ENCODE data around the gene IVD. TPM values are rescaled to one million over a fixed set of nuclear protein-coding genes. Genes with fewer than 3 reads are reported as not detected.

The IVD gene
- total RNA-seq, result 10 to 100 TPM; 39.6 to 93.9 (median 61.6) TPM
- polyA plus RNA-seq, result 10 to 100 TPM; 25.1 to 44.4 (median 35.1) TPM
- long read RNA-seq, donor 1, partial matches to known transcripts, result 16 of 18 reads
- long read RNA-seq, donor 1, other reads (novel, unspliced or antisense), result 0 of 18 reads
- long read RNA-seq, donor 2, transcript IVD-206 (12 exons, 1,809 nt), result major isoform, 7 of 8 reads
- long read RNA-seq, donor 2, partial matches to known transcripts, result 0 of 8 reads
- long read RNA-seq, donor 2, other reads (novel, unspliced or antisense), result 0 of 8 reads

GRCh38 chr15:40405501-40406381, at the start of gene IVD:
Gene IVD, plus strand, starts transcription at chr15:40405795. Its CDS starts 33 bp downstream, at chr15:40405828.
- peak; percentile 97 for DNase-seq
- peak within 1 kb of the TSS; percentile 38 to 88 (median 81) for H3K27ac ChIP-seq
- intact Hi-C loops (cut with DNase I; ENCODE audit: low total_unique reads), result no loop called here

GRCh38 chr15:40355976-40356585, 49.5 kb upstream of the IVD start:
- Histone ChIP-seq H3K36me3 (no peaks in the 10 kb centered on the region), H3K4me1 (peaks cover 3 to 27% (median 16%) of the 10 kb centered on the region in 6 donors), H3K4me3 (no peak overlapping the region), H3K27ac (no peak overlapping the region), H3K27me3 (replicated peaks in 1 of 7) (peaks cover 0 to 9% (median 0%) of the 10 kb centered on the region in 7 donors), H3K9me3 (no peaks in the 10 kb centered on the region)
- TF ChIP-seq POLR2AphosphoS5 (IDR thresholded peaks at IDR 0.05), result no peak
- intact Hi-C loops (cut with DNase I; ENCODE audit: low total_unique reads), result no loop called here
- peak; percentile 28 for DNase-seq
- WGBS, 5 donors, result 76 to 100% (median 84%) methylated on average over 3 to 5 of the region's 5 CpGs

More at GRCh38 chr15:40405501-40406381, at the start of gene IVD:
- TF ChIP-seq, protein P1, sequence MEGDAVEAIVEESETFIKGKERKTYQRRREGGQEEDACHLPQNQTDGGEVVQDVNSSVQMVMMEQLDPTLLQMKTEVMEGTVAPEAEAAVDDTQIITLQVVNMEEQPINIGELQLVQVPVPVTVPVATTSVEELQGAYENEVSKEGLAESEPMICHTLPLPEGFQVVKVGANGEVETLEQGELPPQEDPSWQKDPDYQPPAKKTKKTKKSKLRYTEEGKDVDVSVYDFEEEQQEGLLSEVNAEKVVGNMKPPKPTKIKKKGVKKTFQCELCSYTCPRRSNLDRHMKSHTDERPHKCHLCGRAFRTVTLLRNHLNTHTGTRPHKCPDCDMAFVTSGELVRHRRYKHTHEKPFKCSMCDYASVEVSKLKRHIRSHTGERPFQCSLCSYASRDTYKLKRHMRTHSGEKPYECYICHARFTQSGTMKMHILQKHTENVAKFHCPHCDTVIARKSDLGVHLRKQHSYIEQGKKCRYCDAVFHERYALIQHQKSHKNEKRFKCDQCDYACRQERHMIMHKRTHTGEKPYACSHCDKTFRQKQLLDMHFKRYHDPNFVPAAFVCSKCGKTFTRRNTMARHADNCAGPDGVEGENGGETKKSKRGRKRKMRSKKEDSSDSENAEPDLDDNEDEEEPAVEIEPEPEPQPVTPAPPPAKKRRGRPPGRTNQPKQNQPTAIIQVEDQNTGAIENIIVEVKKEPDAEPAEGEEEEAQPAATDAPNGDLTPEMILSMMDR (IDR thresholded peaks at IDR 0.05 in 8 of 11, conservative IDR thresholded peaks at IDR 0.05 in 3 of 11), result no peak
- peak in 1 of 3 donors; percentile 45 for TF ChIP-seq POLR2A (IDR thresholded peaks at IDR 0.05)
- peak; percentile 87 to 93 (median 92) for TF ChIP-seq POLR2AphosphoS5 (IDR thresholded peaks at IDR 0.05)
- 0 to 2% (median 1%) methylated on average over 37 to 54 of the region's 54 CpGs for WGBS, 5 donors
- peaks cover 22 to 59% (median 32%) of the 10 kb centered on the region in 6 donors for H3K4me1 ChIP-seq
- H3K27me3 ChIP-seq (replicated peaks in 1 of 7), result no peaks in the 10 kb centered on the region
- H3K4me3 ChIP-seq, result peak within 1 kb of the TSS; percentile 78 to 93 (median 82)
- no peaks in the 10 kb centered on the region for H3K9me3 ChIP-seq
- peaks cover 0 to 33% (median 23%) of the 10 kb centered on the region in 6 donors for H3K36me3 ChIP-seq

DNA sequence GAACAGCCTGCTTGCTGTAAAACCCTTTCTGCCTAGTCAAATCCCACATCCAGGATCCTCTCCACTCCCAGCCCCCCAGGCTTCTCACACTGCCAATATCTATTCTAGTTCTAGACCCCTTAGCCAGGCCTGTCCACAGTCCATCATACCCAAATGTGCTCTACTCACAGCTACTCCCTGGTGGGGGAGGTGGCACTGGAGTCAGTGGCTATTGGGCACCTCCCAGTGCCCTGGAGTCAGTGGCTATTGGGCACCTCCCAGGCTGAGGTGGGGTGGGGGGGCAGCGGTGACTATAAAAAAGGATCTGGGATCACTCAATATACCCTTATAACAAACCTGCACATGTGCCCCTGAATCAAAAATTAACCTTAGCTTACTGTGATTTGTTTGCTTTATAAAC, 48.3 kb upstream of the IVD start:
- peak; percentile 66 for DNase-seq
- H3K36me3 ChIP-seq, result no peaks in the 10 kb centered on the region
- TF ChIP-seq POLR2AphosphoS5 (IDR thresholded peaks at IDR 0.05) (no peak), POLR2A (IDR thresholded peaks at IDR 0.05) (no peak)
- TF ChIP-seq, protein P1 (IDR thresholded peaks at IDR 0.05 in 8 of 11, conservative IDR thresholded peaks at IDR 0.05 in 3 of 11), result no peak
- H3K9me3 ChIP-seq, result no peaks in the 10 kb centered on the region
- peaks cover 0 to 9% (median 0%) of the 10 kb centered on the region in 7 donors for H3K27me3 ChIP-seq (replicated peaks in 1 of 7)
- intact Hi-C loops (cut with DNase I; ENCODE audit: low total_unique reads), result no loop called here
- H3K27ac ChIP-seq, result no peak overlapping the region
- peak overlapping the region in 5 of 8 donors; percentile 58 to 78 (median 65) for H3K4me3 ChIP-seq
- WGBS, 5 donors, result 74 to 82% (median 79%) methylated on average over 1 of the region's 1 CpG
- H3K4me1 ChIP-seq, result peaks cover 3 to 27% (median 16%) of the 10 kb centered on the region in 6 donors

DNA sequence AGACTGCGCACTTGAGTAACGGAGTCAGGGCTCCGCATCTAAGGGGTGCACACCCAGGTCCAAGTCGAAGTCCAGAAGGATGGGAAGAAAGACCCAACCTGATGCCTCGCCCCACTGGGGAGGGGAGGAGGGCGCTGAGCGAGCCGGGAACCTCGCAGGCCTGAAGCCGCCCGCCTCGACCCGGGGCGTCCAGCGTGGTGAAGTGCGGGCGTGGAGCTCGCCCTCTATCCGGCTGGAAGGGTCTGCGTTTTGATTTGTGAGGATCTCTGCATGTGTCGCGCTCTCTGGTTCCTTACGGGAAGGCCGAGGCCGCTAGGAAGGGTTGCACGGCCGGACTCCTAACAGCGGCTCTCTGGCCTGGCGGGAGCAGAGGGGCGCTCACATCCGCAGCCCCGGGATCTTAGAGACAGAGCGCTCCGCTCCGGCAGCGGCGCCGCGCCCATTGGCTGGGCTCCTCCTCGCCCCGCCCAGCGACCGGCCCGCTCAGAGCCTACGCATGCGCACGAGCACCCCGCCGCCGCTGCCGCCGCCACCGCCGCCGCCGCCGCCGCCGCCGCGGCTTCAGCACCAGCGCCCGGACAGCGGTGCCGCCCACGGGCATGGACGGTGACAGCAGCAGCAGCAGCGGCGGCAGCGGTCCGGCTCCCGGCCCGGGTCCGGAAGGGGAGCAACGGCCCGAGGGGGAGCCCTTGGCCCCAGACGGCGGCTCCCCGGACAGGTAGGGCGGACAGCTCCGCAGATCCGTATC, 47.7 kb upstream of the IVD start, which contains the start of gene DISP2:
TSS of gene DISP2 (plus strand) at position 497 of the 748 bp plus-strand sequence. CDS start at position 600, 103 bp downstream.
- TF ChIP-seq, protein P1 (IDR thresholded peaks at IDR 0.05 in 8 of 11, conservative IDR thresholded peaks at IDR 0.05 in 3 of 11), result peak in 1 of 11 experiments; percentile 10
- TF ChIP-seq POLR2AphosphoS5 (IDR thresholded peaks at IDR 0.05) (peak in 2 of 3 donors; percentile 23 to 44), POLR2A (IDR thresholded peaks at IDR 0.05) (no peak)
- 3 to 16% (median 5%) methylated on average over 16 to 82 of the region's 82 CpGs for WGBS, 5 donors
- H3K4me3 ChIP-seq, result peak within 1 kb of the TSS; percentile 43 to 78 (median 66)
- peaks cover 0 to 5% (median 0%) of the 10 kb centered on the region in 6 donors for H3K36me3 ChIP-seq
- peak within 1 kb of the TSS in 1 of 8 donors; percentile 14 for H3K27ac ChIP-seq
- DNase-seq, result peak; percentile 97
- peaks cover 3 to 27% (median 16%) of the 10 kb centered on the region in 6 donors for H3K4me1 ChIP-seq
- peaks cover 0 to 9% (median 0%) of the 10 kb centered on the region in 7 donors for H3K27me3 ChIP-seq (replicated peaks in 1 of 7)
- intact Hi-C loops (cut with DNase I; ENCODE audit: low total_unique reads), result no loop called here
- H3K9me3 ChIP-seq, result no peaks in the 10 kb centered on the region

Data from spleen (tissue), 13 donors.